Activated CD8-positive, alpha-beta T cell treated with anti-CD3 and anti-CD28 coated beads, Interleukin-2, amount 10 ng/mL, durations not matched to agents 7 days and 5 days (primary cell): Measurements from ENCODE around the gene NRF1. TPM values are rescaled to one million over a fixed set of nuclear protein-coding genes. Genes with fewer than 3 reads are reported as not detected.

Experiments used
- ATAC-seq: fragments of 150-1000 bp; cut with Tn5 transposase; one replicate; pipeline ENCODE4 v1.10.0; 2021; ENCODE audit warnings: moderate library complexity
- CTCF ChIA-PET: fragments of 350-600 bp; sonication (Branson Sonifier 250); formaldehyde crosslinking; loops from one replicate; lab custom pipeline; 2021; ENCODE audit warnings: antibody characterized with exemption; lab: Charles Lee
- POLR2A ChIA-PET: fragments of 350-600 bp; sonication (Branson Sonifier 250); formaldehyde crosslinking; loops from one replicate; lab custom pipeline; 2021; ENCODE audit warnings: antibody characterized with exemption; lab: Charles Lee
- DNase-seq: peaks from one replicate; pipeline ENCODE4 v3.0.0-alpha.2; 2020
- H3K27ac Mint-ChIP-seq: one replicate; pipeline ENCODE4 v1.8.0; 2021; ENCODE audit warnings: mild to moderate bottlenecking, mixed read lengths
- H3K27me3 Mint-ChIP-seq: one replicate; pipeline ENCODE4 v1.8.0; 2021; ENCODE audit warnings: low read depth, mixed read lengths
- H3K36me3 Mint-ChIP-seq: one replicate; pipeline ENCODE4 v1.8.0; 2021; ENCODE audit warnings: low read depth, mixed read lengths
- H3K4me1 Mint-ChIP-seq: one replicate; pipeline ENCODE4 v1.8.0; 2021; ENCODE audit warnings: low read depth, mixed read lengths
- H3K4me3 Mint-ChIP-seq: one replicate; pipeline ENCODE4 v1.8.0; 2021; ENCODE audit warnings: mild to moderate bottlenecking, mixed read lengths
- H3K9me3 Mint-ChIP-seq: one replicate; pipeline ENCODE4 v1.8.0; 2022; ENCODE audit warnings: mixed read lengths; ENCODE audit not compliant: insufficient read depth
- total RNA-seq, 2 experiments: library from RNA; stranded (reverse); gene quantifications; one replicate each; pipeline ENCODE4 v1.2.3, GENCODE V29; 2021

Gene NRF1
- total RNA-seq, 2 experiments from 2014 or later = 28.1 to 30.0 TPM

- H3K9me3 Mint-ChIP-seq = no peaks in the 10 kb centered on the region
- no peak overlapping the region for H3K4me3 Mint-ChIP-seq
- H3K27me3 Mint-ChIP-seq = no peaks in the 10 kb centered on the region
- POLR2A ChIA-PET = no interaction called here
- no peak overlapping the region for H3K27ac Mint-ChIP-seq
- ATAC-seq (no peak), DNase-seq (no peak)
- CTCF ChIA-PET = interaction anchor here (1.4 kb wide), 1 partner anchor 104 kb away, joined by 8 read pairs; no protein-coding TSS in a partner anchor
- peaks cover 41% of the 10 kb centered on the region for H3K36me3 Mint-ChIP-seq
- peaks cover 2% of the 10 kb centered on the region for H3K4me1 Mint-ChIP-seq
Observed at GRCh38 chr7:129721068-129721467, 109.5 kb downstream of the NRF1 start.

GRCh38 chr7:129723679-129724078, 112.2 kb downstream of the NRF1 start:
- Mint-ChIP-seq H3K4me1 (peaks cover 2% of the 10 kb centered on the region), H3K27me3 (no peaks in the 10 kb centered on the region), H3K27ac (no peak overlapping the region), H3K36me3 (peaks cover 47% of the 10 kb centered on the region), H3K9me3 (no peaks in the 10 kb centered on the region), H3K4me3 (no peak overlapping the region)
- ChIA-PET POLR2A (no interaction called here), CTCF (no interaction called here)
- ATAC-seq = no peak
- no peak for DNase-seq

- no peak for DNase-seq
- POLR2A ChIA-PET = no interaction called here
- Mint-ChIP-seq H3K9me3 (no peaks in the 10 kb centered on the region), H3K4me3 (no peak overlapping the region), H3K27me3 (no peaks in the 10 kb centered on the region), H3K36me3 (peaks cover 52% of the 10 kb centered on the region), H3K27ac (no peak overlapping the region), H3K4me1 (no peaks in the 10 kb centered on the region)
- ATAC-seq = no peak
- CTCF ChIA-PET = no interaction called here
Observed at GRCh38 chr7:129724796-129725195, 113.3 kb downstream of the NRF1 start.

GRCh38 chr7:129728875-129729467, 117.5 kb downstream of the NRF1 start:
- DNase-seq = no peak
- ATAC-seq = no peak
- ChIA-PET CTCF (no interaction called here), POLR2A (no interaction called here)
- H3K27me3 Mint-ChIP-seq = no peaks in the 10 kb centered on the region
- H3K27ac Mint-ChIP-seq = no peak overlapping the region
- no peaks in the 10 kb centered on the region for H3K9me3 Mint-ChIP-seq
- H3K4me1 Mint-ChIP-seq = no peaks in the 10 kb centered on the region
- H3K4me3 Mint-ChIP-seq = no peak overlapping the region
- peaks cover 55% of the 10 kb centered on the region for H3K36me3 Mint-ChIP-seq

- Mint-ChIP-seq H3K27ac (no peak overlapping the region), H3K4me1 (no peaks in the 10 kb centered on the region), H3K4me3 (no peak overlapping the region), H3K36me3 (peaks cover 49% of the 10 kb centered on the region), H3K9me3 (no peaks in the 10 kb centered on the region), H3K27me3 (no peaks in the 10 kb centered on the region)
- ChIA-PET CTCF (no interaction called here), POLR2A (no interaction called here)
- DNase-seq = no peak
- no peak for ATAC-seq
Observed at GRCh38 chr7:129729511-129729910, 118.0 kb downstream of the NRF1 start.

DNA sequence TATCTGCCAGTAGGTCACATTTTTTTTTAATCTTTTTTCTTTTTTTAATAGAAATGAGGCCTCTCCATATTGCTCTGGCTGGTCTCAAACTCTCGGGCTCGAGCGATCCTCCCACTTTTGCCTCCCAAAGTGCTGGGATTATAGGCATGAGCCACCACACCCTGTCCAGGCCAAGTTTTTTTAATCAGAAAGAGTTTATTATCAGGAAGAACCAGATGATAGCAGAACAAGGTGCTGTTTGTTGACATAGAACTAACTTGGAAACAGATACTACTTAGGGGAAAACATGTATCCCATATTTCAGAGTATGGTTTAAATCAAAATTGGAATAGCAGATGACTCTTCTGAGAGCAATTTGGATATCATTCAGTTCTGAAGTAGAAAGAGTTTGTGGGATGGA, 118.6 kb downstream of the NRF1 start:
- H3K4me1 Mint-ChIP-seq = no peaks in the 10 kb centered on the region
- CTCF ChIA-PET = no interaction called here
- DNase-seq (no peak), ATAC-seq (no peak)
- H3K9me3 Mint-ChIP-seq = no peaks in the 10 kb centered on the region
- H3K36me3 Mint-ChIP-seq = peaks cover 43% of the 10 kb centered on the region
- no peaks in the 10 kb centered on the region for H3K27me3 Mint-ChIP-seq
- peak overlapping the region; percentile 12 for H3K27ac Mint-ChIP-seq
- POLR2A ChIA-PET = no interaction called here
- H3K4me3 Mint-ChIP-seq = no peak overlapping the region

DNA sequence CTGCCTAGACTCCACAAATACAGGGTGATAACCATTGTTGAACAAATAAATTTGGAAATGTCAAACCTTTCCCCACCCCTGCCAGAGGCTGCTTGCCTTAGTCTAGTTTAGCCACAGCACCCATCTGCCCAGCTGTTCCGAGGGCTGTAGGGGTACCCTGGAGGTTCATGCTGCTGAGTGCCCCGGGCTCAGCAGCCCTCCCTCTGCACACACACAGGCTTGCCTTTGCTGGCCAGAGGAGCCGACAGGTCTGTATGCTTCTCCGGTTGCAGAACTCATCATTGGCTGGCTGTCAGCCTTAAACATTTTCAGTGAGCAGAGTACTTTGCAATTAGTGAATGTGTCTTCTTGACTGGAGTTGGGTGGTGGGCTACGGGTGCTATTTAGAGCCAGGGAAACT, 122.9 kb downstream of the NRF1 start:
- Mint-ChIP-seq H3K4me3 (no peak overlapping the region), H3K36me3 (peaks cover 36% of the 10 kb centered on the region), H3K27me3 (no peaks in the 10 kb centered on the region), H3K4me1 (no peaks in the 10 kb centered on the region), H3K9me3 (no peaks in the 10 kb centered on the region), H3K27ac (no peak overlapping the region)
- ATAC-seq (no peak), DNase-seq (no peak)
- CTCF ChIA-PET = no interaction called here
- POLR2A ChIA-PET = no interaction called here

DNA sequence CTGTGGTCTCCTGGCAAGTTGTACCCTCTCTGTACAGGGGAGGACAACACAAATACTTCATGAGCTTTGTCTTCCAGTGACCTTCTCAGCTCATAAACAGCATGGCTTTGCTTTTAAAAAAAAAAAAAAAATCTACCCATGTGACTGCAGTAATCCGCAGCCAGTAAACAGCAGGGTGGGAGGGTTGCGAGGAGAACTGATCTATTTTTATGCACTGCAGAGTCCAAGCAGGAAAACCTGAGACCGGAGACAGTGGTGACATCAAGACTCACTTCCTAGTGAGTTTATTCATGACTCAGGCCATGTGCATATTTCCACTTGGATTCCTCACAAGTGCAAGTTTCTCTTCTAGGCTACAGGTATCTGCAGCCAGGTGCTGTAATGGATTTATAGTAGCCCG, 127.9 kb downstream of the NRF1 start:
- peaks cover 19% of the 10 kb centered on the region for H3K36me3 Mint-ChIP-seq
- no peaks in the 10 kb centered on the region for H3K9me3 Mint-ChIP-seq
- DNase-seq = no peak
- no peaks in the 10 kb centered on the region for H3K27me3 Mint-ChIP-seq
- no peaks in the 10 kb centered on the region for H3K4me1 Mint-ChIP-seq
- no peak overlapping the region for H3K27ac Mint-ChIP-seq
- H3K4me3 Mint-ChIP-seq = no peak overlapping the region
- ATAC-seq = no peak
- ChIA-PET POLR2A (no interaction called here), CTCF (interaction anchor here (1.1 kb wide), 1 partner anchor 86 kb away, joined by 3 read pairs; no protein-coding TSS in a partner anchor)

GRCh38 chr7:129740574-129741410, 129.3 kb downstream of the NRF1 start:
- Mint-ChIP-seq H3K9me3 (no peaks in the 10 kb centered on the region), H3K27ac (no peak overlapping the region), H3K4me3 (no peak overlapping the region), H3K36me3 (peaks cover 19% of the 10 kb centered on the region), H3K27me3 (no peaks in the 10 kb centered on the region), H3K4me1 (no peaks in the 10 kb centered on the region)
- ATAC-seq (no peak), DNase-seq (no peak)
- ChIA-PET CTCF (no interaction called here), POLR2A (interaction anchor here (0.6 kb wide), 1 partner anchor 14 kb away, joined by 3 read pairs; no protein-coding TSS in a partner anchor)

DNA sequence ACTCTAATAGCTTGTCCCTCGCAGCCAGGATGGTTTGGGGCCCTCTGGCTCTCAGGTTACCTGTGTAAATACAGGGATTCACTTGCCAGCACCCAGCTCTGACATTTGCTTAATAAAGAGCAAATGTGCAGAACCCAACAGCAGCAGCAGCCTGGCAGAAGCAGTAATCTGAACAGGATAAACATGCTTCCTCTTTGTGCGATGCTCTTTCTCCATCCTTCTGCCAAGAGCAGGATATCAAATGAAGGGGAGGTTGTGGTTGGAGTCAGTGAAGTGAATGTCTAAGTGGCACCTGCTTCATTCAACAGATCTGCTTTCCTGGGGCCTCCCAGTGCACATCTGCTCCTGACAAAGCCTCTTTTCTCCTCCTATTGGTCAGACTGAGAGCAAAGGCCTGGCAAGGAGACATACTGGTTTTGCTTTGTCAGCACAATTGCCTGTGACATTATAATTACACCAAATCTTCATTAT, 130.3 kb downstream of the NRF1 start:
- no peak overlapping the region for H3K4me3 Mint-ChIP-seq
- peaks cover 18% of the 10 kb centered on the region for H3K36me3 Mint-ChIP-seq
- no peaks in the 10 kb centered on the region for H3K27me3 Mint-ChIP-seq
- no peaks in the 10 kb centered on the region for H3K9me3 Mint-ChIP-seq
- no peak for ATAC-seq
- no peak overlapping the region for H3K27ac Mint-ChIP-seq
- POLR2A ChIA-PET = no interaction called here
- H3K4me1 Mint-ChIP-seq = no peaks in the 10 kb centered on the region
- DNase-seq = no peak
- CTCF ChIA-PET = no interaction called here

- no peaks in the 10 kb centered on the region for H3K27me3 Mint-ChIP-seq
- no peak overlapping the region for H3K4me3 Mint-ChIP-seq
- DNase-seq (no peak), ATAC-seq (no peak)
- no peaks in the 10 kb centered on the region for H3K4me1 Mint-ChIP-seq
- POLR2A ChIA-PET = no interaction called here
- H3K27ac Mint-ChIP-seq = no peak overlapping the region
- no peaks in the 10 kb centered on the region for H3K9me3 Mint-ChIP-seq
- peaks cover 15% of the 10 kb centered on the region for H3K36me3 Mint-ChIP-seq
- CTCF ChIA-PET = no interaction called here
Observed at GRCh38 chr7:129742256-129742655, 130.7 kb downstream of the NRF1 start.

- ATAC-seq (no peak), DNase-seq (no peak)
- Mint-ChIP-seq H3K27me3 (no peaks in the 10 kb centered on the region), H3K36me3 (peaks cover 2% of the 10 kb centered on the region), H3K4me1 (no peaks in the 10 kb centered on the region), H3K9me3 (no peaks in the 10 kb centered on the region), H3K4me3 (no peak overlapping the region), H3K27ac (no peak overlapping the region)
- CTCF ChIA-PET = no interaction called here
- POLR2A ChIA-PET = no interaction called here
Observed at GRCh38 chr7:129746857-129747529, 135.5 kb downstream of the NRF1 start.
